ENCODE data around the gene LRRC27. TPM values are rescaled to one million over a fixed set of nuclear protein-coding genes. Genes with fewer than 3 reads are reported as not detected.
"Not testable (repeated sequence)": the region's sequence is repeated elsewhere in the genome, so short reads cannot be mapped to it uniquely, and the experiment has no call there.

Gene LRRC27
- polyA plus RNA-seq, 1 experiment: 10.5 TPM

DNA sequence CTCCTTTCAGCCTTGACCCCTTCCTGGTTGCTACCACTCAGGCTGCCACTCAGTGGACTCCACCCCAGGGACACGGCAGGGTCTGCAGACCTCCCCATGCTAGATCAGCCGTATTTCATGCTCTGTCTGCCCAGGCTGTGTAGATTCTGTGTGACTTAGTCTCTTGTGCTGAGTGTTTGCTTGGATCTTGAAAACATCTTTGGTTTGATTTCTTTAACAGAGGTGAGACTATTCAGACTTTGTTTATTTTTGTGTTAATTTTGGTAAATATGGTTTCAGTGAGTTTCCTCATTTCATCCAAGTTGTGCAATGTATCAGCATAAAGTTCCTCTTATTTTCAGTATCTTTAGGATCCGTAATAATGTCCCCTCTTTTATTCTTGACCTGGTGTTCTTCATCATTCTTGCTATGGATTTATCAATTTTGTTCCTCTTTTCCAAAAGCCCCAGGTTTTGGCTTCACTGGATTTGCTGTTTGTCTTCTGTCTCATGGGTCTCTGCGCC is 43.9 kb downstream of the LRRC27 start:
- peaks cover 1% of the 10 kb centered on the region; the same call in 1 of the 2 replicates for H3K27me3 ChIP-seq (ENCODE audit: control insufficient read depth, insufficient read depth, low read length)
- TF ChIP-seq, protein P1, sequence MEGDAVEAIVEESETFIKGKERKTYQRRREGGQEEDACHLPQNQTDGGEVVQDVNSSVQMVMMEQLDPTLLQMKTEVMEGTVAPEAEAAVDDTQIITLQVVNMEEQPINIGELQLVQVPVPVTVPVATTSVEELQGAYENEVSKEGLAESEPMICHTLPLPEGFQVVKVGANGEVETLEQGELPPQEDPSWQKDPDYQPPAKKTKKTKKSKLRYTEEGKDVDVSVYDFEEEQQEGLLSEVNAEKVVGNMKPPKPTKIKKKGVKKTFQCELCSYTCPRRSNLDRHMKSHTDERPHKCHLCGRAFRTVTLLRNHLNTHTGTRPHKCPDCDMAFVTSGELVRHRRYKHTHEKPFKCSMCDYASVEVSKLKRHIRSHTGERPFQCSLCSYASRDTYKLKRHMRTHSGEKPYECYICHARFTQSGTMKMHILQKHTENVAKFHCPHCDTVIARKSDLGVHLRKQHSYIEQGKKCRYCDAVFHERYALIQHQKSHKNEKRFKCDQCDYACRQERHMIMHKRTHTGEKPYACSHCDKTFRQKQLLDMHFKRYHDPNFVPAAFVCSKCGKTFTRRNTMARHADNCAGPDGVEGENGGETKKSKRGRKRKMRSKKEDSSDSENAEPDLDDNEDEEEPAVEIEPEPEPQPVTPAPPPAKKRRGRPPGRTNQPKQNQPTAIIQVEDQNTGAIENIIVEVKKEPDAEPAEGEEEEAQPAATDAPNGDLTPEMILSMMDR (IDR thresholded peaks at IDR 0.05; ENCODE audit: insufficient read depth, low read depth, low read length): no peak
- CTCF ChIA-PET: interaction anchor here (1.2 to 1.5 kb wide), 2 partner anchors 12 to 83 kb away, joined by 3 to 5 read pairs; no protein-coding TSS in a partner anchor
- H3K4me3 ChIP-seq (ENCODE audit: low read depth, low read length): no peak overlapping the region
- DNase-seq (ENCODE audit: low read depth): no peak
- POLR2A ChIA-PET: no interaction called here
- H3K36me3 ChIP-seq (ENCODE audit: control insufficient read depth, insufficient read depth, low read length): no peaks in the 10 kb centered on the region

DNA sequence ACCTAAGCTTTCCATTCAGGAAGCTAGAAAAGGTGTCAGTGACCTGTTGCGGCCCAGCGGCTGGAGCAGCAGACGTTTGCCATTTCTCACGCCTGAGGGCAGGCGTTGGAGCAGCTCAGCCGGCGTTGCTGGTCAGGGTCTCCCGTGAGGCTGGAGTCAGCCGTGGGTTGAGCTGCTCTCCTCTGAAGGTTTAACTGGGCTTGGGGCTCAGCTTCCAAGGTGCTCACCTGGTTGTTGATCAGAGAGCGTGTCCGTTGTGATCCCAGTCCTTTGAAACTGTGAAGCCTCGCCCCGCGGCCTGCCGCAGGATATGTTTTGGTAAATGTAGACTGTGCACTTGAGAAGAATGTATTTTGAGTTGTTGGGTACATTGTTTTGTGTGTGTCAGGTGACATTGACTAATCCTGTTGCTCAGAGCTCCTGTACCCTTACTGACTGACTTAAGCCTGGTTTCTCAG is 44.4 kb downstream of the LRRC27 start:
- CTCF ChIA-PET: interaction anchor here (1.2 to 1.5 kb wide), 3 partner anchors 11 to 152 kb away, joined by 3 to 5 read pairs (median 3); no protein-coding TSS in a partner anchor
- TF ChIP-seq, protein P1 (IDR thresholded peaks at IDR 0.05; ENCODE audit: insufficient read depth, low read depth, low read length): no peak
- no peak for DNase-seq (ENCODE audit: low read depth)
- Histone ChIP-seq H3K4me3 (ENCODE audit: low read depth, low read length) (no peak overlapping the region), H3K36me3 (ENCODE audit: control insufficient read depth, insufficient read depth, low read length) (no peaks in the 10 kb centered on the region), H3K27me3 (ENCODE audit: control insufficient read depth, insufficient read depth, low read length) (peaks cover 1% of the 10 kb centered on the region; the same call in 1 of the 2 replicates)
- POLR2A ChIA-PET: no interaction called here

DNA sequence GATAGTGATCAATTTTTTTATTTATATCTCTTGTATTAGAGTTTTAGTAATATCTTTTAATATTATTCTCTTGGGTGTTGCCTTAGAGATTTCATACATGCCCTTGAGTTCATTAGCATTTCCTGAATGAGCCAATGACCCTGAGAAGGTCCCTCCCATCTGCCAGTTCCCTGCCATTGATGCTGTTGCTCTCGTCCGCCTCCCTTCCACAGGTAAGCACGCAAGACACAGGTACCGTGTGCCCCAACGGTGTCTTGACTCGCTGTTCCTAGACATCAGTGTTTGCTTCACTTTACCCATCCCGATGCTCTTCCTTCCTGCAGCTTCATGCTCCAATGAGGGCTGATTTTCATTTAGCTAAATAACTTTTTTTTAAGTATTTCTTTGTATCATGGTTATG is 45.3 kb downstream of the LRRC27 start:
- Histone ChIP-seq H3K27me3 (ENCODE audit: control insufficient read depth, insufficient read depth, low read length) (peaks cover 1% of the 10 kb centered on the region; the same call in 1 of the 2 replicates), H3K4me3 (ENCODE audit: low read depth, low read length) (no peak overlapping the region), H3K36me3 (ENCODE audit: control insufficient read depth, insufficient read depth, low read length) (no peaks in the 10 kb centered on the region)
- DNase-seq (ENCODE audit: low read depth): no peak
- POLR2A ChIA-PET: no interaction called here
- TF ChIP-seq, protein P1 (IDR thresholded peaks at IDR 0.05; ENCODE audit: insufficient read depth, low read depth, low read length): no peak
- CTCF ChIA-PET: interaction anchor here (1.3 kb wide), 1 partner anchor 153 kb away, joined by 3 read pairs; no protein-coding TSS in a partner anchor

DNA sequence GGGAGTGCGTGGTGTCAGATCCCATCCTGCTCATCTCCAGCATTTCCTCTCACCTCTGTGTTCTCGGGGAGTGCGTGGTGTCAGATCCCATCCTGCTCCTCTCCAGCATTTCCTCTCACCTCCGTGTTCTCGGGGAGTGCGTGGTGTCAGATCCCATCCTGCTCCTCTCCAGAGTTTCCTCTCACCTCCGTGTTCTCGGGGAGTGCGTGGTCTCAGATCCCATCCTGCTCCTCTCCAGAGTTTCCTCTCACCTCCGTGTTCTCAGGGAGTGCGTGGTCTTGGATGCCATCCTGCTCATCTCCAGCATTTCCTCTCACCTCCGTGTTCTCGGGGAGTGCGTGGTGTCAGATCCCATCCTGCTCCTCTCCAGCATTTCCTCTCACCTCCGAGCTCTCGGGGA is 47.0 kb downstream of the LRRC27 start:
- H3K27me3 ChIP-seq (ENCODE audit: control insufficient read depth, insufficient read depth, low read length); POLR2A ChIA-PET; H3K36me3 ChIP-seq (ENCODE audit: control insufficient read depth, insufficient read depth, low read length); CTCF ChIA-PET; DNase-seq (ENCODE audit: low read depth); H3K4me3 ChIP-seq (ENCODE audit: low read depth, low read length): not testable (repeated sequence)

DNA sequence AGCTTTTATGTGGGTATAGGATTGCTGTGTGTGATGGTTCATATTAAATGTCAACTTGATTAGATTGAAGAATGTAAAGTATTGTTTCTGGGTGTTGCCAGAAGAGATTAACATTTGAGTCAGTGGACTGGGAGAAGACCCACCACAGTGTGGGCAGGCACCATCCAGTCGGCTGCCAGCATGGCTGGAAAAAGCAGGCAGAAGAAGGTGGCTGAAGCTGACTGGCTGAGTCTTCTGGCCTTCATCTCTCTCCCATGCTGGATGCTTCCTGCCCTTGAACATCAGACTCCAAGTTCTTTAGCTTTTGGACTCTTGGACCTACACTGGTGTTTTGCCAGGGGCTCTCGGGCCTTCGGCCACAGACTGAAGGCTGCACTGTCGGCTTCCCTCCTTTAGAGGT is 49.0 kb downstream of the LRRC27 start:
- H3K36me3 ChIP-seq (ENCODE audit: control insufficient read depth, insufficient read depth, low read length); DNase-seq (ENCODE audit: low read depth); H3K4me3 ChIP-seq (ENCODE audit: low read depth, low read length); H3K27me3 ChIP-seq (ENCODE audit: control insufficient read depth, insufficient read depth, low read length); POLR2A ChIA-PET: not testable (repeated sequence)
- CTCF ChIA-PET: interaction anchor here (1.0 to 1.5 kb wide), 2 partner anchors 20 to 64 kb away, joined by 3 read pairs; no protein-coding TSS in a partner anchor

DNA sequence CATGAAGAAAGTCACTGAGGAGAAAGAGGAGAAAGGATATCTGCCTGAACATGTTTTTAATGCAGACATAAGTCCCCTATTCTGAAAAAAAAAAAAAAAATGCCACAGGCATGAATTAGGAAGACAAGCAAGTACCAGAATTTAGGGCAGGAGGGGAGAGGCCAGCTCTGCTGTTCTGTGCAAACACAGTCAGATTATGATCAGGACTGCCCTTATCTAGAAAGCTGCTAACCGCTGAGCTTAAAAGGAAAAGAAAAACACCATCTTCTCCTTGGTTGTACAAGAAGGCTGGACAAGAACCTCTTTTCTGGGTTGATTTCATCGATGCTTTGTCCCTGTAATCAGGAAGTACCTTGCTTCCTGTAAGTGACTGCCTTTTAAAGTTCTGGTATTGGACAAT is 49.7 kb downstream of the LRRC27 start:
- TF ChIP-seq, protein P1 (IDR thresholded peaks at IDR 0.05; ENCODE audit: insufficient read depth, low read depth, low read length): no peak
- POLR2A ChIA-PET: no interaction called here
- no peak for DNase-seq (ENCODE audit: low read depth)
- no peaks in the 10 kb centered on the region for H3K36me3 ChIP-seq (ENCODE audit: control insufficient read depth, insufficient read depth, low read length)
- CTCF ChIA-PET: interaction anchor here (1.5 kb wide), 1 partner anchor 21 kb away, joined by 3 read pairs; no protein-coding TSS in a partner anchor
- H3K4me3 ChIP-seq (ENCODE audit: low read depth, low read length): no peak overlapping the region
- no peaks in the 10 kb centered on the region for H3K27me3 ChIP-seq (ENCODE audit: control insufficient read depth, insufficient read depth, low read length)
